Globus pallidus (tissue), 1 donor: Measurements from ENCODE around the gene SPRR2B.
A peak's percentile ranks its signal among the peaks of the same experiment; 100 is the strongest.
"Not testable (repeated sequence)": the region's sequence is repeated elsewhere in the genome, so short reads cannot be mapped to it uniquely, and the experiment has no call there.

Experiments used
- DNase-seq: peaks from one replicate; pipeline ENCODE4 v3.0.0-alpha.2; 2015; ENCODE audit warnings: low spot score

SPRR2B gene

DNA sequence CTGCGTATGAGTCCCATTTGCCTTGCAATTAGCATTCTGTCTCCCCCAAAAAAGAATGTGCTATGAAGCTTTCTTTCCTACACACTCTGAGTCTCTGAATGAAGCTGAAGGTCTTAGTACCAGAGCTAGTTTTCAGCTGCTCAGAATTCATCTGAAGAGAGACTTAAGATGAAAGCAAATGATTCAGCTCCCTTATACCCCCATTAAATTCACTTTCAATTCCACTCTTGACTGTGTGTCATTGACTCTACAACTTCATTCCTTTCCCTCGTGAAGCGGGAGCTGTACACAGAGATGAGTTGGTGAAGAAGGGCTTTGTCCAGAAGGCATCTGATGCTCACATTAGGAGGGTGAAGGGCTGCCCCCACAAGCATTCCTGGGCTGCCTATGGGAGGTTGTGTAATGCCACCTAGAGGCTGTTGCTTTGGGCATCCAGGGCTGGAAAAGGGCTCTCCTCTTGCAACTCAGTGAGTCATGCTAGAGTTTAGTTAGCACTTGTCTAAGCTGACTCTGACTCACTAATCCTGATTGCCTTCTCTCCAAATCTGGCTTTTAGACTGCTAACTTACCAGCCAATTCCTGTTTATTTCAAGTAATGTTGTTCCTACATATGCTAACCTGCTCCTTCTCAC is 38.6 kb downstream of the SPRR2B start:
- DNase-seq: peak; percentile 49

DNA sequence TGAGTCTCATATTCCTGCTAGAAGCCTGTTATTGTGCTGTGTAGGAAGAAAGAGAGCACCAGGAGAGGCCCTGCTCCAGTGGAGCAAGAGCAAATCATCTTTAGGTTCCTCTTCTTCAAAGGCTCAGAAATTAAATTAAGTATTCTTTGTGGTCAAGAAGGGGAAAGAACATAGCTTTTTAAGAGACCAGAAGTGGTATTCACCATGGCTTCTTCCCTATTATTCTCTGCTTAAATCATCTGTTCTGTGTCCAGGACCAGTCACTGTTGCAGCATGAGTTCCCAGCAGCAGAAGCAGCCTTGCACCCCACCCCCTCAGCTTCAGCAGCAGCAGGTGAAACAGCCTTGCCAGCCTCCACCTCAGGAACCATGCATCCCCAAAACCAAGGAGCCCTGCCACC is 39.3 kb downstream of the SPRR2B start:
- DNase-seq: no peak

DNA sequence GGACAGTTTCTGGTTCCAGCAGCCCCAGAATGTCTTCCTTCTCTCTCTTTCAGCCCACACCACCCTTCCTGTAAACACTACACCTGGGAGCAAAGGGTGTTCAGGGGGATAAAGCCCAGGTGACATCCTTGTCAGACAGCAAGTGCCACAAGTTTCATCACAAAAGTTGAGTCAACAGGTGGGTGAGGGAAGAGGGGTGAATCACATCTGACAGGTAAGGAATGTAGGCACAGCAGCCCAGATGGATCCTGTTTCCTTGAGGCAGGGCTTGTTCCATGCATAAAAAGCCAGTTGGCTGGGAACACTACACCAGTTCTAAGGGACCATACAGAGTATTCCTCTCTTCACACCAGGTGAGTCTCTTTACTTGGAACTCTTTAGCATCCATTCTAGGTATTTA is 40.5 kb downstream of the SPRR2B start, which contains the start of gene SPRR1B:
SPRR1B (plus strand) TSS at position 309 of the 400 bp plus-strand sequence. CDS start 1,143 bp downstream, outside the sequence.
- DNase-seq: no peak

DNA sequence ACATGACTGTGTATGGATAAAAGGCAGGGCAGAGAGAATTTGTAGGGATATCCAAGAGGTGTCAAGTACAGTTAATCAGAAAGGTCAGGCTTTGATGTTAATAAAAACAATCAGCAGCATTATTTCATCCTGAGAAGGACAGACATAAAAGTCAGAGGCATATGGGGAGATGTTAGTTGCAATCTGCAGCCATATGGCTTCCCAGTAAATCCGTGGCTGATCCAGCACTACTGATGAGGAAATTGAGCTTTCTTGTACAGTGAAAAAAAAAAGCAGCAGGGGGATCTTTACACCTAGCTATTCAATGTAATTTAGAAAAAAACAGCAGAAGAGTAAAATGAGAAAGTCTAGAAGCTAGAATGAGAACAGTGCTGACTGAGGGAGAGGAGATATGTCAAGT is 42.6 kb downstream of the SPRR2B start:
- DNase-seq: no peak

DNA sequence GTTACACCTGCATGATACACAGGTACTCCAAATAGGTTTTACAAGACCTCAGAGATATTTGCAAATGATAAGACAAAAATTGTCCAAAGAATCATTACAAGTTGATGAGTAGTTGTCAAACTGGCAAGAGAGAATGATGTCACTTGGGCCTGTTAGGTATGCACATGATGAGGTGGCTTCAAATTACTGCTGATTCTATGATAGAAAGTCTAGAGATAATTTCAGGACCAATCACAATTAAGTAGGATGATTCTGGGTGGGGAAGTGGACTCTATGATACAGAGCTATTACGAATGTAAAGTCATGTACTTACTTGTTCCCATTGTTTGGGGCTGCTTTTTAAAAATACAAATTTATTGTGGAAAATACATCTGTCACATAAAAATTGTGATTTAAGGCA is 45.6 kb downstream of the SPRR2B start:
- DNase-seq: no peak

DNA sequence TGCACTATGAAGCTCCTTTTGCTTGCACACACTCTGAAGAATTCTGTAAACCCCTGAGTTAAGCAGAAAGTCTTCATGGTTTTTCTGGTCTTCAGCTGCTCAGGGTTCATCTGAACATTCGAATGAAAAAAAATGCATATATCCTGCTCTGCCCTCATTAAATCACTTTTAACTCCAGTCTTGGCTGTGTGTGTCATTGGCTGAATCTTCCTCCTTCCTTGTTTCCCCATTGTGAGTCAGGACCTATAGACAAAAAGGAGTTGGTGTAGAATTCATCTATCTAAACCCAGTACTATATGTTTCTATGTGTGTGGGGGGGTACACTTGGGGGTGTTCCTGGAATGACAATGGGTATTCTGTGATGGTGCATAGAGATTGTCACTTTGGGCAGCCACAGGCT is 47.0 kb downstream of the SPRR2B start:
- DNase-seq: no peak

DNA sequence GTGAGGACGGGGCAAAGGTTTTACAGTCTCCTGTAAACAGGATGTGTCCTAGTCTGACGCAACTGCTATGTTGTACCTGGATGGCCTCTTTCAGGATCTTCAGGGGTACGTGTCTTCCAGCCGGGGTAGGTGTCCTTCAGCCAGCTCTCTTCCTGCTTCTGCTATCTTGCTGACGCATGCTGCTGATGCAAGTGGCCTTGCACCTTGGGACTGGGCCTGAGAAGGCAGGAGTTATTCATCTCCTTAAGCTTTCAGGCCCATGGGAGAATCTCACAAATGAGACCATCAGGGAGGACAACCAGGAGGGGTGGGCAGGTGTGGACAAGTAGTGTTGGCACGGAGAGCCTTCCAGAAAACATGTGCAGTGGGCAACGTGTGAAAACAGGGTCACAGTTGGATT is 48.3 kb downstream of the SPRR2B start:
- DNase-seq: no peak

DNA sequence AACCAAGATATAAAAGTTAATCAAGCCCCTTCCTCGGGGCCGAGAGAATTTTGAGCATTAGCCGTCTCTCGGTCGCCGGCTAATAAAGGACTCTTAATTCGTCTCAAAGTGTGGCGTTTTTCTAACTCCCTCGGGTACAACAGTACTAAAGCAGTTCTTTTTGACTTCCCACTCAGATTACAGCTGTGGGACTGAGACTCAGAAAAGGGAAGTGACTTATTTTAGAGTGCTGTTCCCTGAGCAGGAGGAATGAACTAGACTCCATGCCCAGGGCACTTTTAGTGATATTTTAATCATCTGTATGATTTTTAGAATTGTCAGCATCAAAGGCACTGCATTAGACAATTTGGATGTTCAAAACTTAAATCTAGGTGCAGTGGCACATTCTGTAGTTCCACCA is 49.1 kb downstream of the SPRR2B start:
- not testable (repeated sequence) for DNase-seq

DNA sequence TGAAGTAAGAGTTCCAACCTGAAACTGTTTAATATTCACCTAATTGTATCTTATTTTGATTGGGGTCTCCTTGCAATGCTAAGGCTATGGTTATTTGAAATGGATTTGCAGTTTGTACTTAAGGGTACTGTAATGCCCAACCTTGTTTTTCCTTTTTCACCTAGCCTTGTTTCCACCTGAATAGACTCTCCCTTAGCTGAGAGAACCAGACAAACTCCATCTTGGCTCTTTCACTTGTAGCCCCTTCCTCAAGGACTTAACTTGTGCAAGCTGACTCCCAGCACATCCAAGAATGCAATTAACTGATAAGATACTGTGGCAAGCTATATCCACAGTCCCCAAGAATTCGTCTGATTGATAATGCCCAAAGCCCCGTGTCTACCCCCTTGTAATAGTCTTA is 49.6 kb downstream of the SPRR2B start:
- not testable (repeated sequence) for DNase-seq
